A172 (cell line): ENCODE data around the gene GUK1. TPM values are rescaled to one million over a fixed set of nuclear protein-coding genes. Genes with fewer than 3 reads are reported as not detected.
"Not testable (repeated sequence)": the region's sequence is repeated elsewhere in the genome, so short reads cannot be mapped to it uniquely, and the experiment has no call there.

Experiments
- DNase-seq: peaks from one replicate; pipeline ENCODE4 v3.0.0-alpha.2; 2015; ENCODE audit warnings: low spot score
- total RNA-seq: library from RNA; depleted of rRNA; stranded (reverse); fragments of >200 nt; shearing (Covaris generic); gene quantifications from 2 replicates; pipeline ENCODE4 v1.2.3, GENCODE V29; 2014

GUK1 gene
- total RNA-seq, 1 experiment from 2014 or later: 407 TPM

DNA sequence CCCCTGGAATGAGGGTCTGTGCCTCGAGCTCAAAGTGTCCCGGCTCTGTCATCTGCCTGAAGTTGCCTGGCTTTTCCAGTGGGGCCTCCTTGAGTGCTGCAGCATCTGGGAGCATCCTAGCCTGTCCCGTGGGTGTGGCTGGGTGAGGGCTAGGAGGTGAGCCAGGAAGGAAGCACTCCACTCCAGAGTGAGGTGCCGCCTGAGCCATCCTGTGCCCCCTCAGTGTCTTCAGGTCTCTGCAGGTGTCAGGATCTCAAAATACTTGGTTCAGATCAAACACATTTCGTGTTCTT lies 37.0 kb downstream of the GUK1 start:
- DNase-seq: no peak

DNA sequence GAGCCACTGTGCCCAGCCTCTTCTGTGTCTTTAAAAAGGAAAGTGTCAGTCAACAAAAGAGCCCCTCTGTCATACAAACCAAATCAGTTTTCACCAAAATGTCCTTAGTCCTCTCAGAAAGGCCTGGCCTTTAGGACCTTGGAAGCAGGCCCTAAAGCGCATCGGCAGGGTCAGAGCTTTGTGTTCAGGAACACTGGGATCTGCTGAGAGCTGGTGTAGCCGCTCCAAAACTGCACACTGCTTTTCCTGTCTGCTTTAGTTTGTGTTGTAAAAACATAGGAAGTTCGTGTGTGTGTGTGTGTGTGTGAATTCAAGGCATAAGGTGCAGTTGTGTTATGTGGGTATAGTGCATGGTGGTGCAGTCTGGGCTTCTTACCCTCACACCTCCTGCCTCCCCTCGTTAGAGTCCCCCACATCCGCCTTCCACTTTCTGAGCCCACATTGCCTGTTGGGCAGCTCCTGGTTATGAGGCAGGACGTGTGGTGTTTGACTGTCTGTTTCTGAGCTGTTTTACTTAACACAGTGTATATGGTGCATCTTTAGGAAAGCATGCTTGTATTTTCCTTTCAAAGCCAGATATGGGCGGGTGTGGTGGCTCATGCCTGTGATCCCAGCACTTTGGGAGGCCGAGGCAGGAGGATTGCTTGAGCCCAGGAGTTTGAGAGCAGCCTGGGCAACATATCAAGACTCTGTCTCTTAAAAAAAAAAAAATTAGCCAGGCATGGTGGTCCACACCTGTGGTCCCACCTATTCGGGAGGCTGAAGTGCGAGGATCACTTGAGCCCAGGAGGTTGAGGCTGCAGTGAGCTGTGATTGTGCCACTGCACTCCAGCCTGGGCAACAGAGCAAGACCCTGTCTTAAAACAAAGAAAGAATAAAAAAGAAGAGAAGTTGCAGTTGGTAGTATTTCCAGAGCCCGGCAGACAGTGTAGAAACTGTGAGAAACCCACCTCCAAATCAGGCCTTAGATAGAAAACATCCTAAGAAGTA lies 37.9 kb downstream of the GUK1 start:
- DNase-seq: no peak

- DNase-seq: no peak
Measured at GRCh38 chr1:228178737-228179684, 38.9 kb downstream of the GUK1 start.

DNA sequence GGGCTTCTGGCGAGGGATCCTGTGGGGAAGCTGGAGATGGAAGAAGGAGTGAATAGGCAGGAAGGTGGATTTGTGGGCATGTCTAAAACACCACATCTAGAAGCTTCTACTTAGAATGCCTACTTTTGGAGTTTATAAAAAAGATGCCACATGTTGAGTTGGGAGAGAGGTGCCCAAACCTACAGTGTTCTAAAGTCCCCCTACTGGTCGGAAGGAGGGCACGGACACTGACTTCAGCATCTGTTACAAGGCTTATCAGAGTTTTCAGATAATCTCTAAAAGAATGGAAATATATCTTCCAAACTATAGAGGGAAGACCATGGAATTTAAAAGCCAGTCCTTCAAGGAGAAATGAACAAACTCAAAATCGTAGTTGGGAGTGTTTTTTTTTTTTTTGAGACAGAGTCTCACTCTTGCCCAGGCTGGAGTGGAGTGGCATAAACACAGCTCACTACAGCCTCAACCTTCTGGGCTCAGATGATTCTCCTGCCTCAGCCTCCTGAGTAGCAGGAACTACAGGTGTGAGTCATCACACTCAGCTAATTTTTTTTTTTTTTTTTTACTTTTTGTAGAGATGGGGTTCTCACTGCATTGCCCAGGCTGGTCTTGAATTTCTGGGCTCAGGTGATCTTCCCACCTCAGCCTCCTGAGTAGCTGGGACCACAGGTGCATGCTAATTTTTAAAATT lies 40.3 kb downstream of the GUK1 start:
- no peak for DNase-seq

GRCh38 chr1:228180959-228181644 lies 41.0 kb downstream of the GUK1 start:
- no peak for DNase-seq

GRCh38 chr1:228181645-228182034 lies 41.6 kb downstream of the GUK1 start:
- DNase-seq: no peak

DNA sequence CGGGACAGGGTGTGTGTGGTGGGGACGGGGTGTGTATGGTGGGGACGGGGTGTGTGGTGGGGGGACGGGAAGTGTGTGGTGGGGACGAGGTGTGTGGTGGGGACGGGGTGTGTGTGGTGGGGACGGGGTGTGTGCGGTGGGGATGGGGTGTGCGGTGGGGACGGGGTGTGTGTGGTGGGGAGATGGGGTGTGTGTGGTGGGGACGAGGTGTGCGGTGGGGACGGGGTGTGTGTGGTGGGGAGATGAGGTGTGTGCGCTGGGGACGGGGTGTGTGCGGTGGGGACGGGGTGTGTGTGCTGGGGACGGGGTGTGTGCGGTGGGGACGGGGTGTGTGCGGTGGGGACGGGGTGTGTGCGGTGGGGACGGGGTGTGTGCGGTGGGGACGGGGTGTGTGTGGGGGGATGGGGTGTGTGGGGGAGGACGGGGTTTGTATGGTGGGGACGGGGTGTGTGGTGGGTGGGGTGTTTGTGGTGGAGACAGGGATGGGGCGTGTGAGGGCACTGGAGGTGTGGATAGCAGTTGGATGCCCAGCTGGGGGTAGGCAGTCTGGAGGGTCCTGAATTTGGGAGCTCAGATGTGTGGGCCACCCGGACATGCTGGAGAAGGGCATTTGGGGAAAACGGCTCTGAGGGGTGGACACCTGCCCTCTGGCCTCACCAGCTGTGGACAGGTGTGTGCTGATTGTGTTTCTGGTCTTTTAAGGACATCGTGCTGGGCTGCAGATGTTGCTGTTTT lies 42.4 kb downstream of the GUK1 start:
- no peak for DNase-seq

- no peak for DNase-seq
Measured at GRCh38 chr1:228184152-228184551, 44.1 kb downstream of the GUK1 start.

GRCh38 chr1:228185641-228185965 lies 45.5 kb downstream of the GUK1 start:
- DNase-seq: no peak

DNA sequence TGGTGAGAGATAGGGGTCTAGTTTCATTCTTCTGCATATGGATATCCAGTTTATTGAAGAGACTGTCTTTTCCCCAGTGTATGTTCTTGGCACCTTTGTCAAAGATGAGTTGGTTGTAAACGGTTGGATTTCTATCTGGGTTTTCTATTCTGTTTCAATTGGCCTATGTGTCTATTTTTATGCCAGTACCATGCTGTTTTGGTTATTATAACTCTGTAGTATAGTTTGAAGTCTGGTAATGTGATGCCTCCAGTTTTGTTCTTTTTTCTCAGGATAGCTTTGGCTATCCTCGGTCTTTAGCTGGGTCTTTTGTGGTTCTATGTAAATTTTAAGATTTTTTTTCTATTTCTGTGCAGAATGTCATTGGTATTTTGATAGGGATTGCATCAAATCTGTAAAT lies 48.2 kb downstream of the GUK1 start:
- DNase-seq: not testable (repeated sequence)

DNA sequence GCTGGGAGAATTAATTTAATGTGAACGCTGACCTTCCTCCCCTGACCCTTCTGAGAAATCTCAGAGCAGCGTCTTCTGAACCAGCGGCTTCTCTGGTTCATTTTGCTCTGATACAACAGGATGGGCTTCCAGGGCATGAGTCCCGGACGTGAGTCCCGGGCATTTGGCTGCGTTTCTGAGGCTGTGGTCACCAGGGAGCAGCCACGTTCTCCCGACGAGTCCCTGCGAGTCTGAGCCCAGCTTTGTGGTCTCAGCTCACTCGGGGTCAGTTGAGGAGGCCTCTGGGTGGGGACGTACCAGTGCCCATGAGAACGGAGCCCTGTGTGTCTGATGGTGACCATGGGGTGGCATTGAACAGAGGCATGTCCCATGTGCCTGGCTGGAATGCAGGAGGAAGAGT lies 50.1 kb downstream of the GUK1 start:
- DNase-seq: no peak

DNA sequence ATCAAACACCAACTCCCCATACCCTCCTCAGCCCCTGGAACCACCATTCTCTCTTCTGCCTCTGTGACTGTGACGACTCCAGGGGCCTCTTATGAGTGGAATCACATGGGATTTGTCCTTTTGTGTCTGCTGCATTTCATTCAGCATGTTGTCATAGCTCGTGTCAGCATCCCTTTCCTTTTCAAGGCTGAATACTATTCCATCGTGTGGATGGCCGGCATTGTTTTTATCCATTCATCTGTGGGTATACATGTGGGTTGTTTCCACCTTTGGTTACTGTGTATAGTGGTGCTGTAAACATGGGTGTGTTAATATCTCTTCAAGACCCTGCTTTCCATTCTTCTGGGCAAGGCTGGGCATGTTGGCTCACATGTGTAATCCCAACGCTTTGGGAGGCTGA lies 50.7 kb downstream of the GUK1 start:
- DNase-seq: no peak

GRCh38 chr1:228194436-228194835 lies 54.4 kb downstream of the GUK1 start:
- no peak for DNase-seq

DNA sequence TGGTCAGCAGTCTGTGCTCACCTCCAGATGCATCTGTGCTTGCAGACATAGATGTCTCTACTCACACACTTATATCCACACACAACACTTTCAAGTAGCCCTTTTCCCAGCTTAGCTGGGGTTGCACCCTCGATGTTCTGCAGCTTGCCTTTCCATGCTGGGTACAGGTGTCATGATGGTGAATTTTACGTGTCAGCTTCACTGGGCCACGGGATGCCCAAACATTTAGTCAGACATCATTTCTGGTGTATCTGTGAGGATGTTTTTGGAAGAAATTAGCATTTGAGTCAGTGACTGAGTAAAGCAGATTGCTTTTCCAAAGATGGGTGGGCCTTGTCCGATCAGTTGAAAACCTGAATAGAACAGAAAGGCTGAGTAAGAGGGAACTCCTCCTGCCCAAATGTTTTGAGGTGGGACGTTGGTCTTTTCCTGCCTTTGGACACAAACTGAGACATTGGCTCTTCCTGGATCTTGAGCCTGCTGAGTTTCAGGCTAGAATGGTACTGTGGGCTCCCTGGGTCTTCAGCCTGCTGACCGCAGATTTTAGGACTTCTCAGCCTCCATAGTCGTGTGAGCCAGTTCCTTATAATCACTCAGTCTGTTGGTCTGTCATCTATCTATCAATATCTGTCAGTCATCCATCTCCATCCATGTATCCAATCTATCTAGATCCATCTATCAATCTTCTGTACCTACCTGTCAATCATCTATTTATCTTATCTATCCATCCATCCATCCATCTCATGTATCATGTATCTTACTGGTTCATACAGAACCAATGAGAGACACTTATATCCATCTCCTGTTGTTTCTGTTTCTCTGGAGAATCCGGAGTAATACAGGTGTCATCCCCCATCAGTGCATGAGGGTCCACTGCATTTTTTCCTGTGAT lies 55.1 kb downstream of the GUK1 start:
- no peak for DNase-seq

GRCh38 chr1:228197555-228198147 lies 57.6 kb downstream of the GUK1 start:
- no peak for DNase-seq
